Measurements from ENCODE around the gene PTPRF.

DNA sequence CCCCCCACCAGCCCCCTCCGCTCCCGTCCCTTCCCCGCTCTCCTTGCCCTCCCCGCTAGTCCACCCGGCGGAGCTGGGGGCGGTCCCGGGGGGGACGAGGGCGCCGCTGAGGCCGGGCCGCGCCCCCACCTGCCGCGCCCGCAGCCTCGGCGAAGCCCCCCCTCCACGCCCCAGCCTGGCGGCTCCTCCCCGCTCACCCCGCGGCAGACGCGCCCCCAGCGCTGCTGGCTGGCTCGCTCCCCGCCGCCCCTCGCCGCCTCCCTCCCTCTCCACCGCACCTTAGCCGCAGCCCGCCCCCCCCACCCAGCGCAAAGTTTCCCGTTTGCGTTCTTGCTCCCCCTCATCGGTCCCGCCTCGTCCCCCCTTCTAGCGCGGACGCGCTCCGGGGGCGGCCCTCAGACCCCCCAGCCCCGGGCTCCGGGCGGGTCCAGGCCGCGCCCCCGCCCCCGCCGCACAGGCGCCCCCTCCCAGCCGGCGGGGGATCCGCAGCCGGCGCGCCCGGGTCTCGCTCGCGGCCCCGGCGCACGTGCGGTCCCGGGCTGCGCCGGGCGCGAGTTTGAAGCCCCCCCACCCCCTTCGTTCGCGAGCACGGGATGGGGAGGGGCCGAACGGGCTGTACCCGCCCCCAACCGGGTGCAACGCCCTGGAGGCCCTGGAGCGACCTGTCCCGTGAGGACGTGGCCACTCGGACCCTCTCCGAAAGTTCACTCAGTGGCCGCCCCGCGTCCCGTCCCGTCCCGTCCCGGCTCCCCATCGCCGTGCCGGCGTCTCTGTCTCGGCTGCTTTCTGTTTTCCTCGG lies 623 bp downstream of the PTPRF start:
- no peak for TF ChIP-seq CTCF (IDR thresholded peaks at IDR 0.05; ENCODE audit: poor library complexity)
- no peak for TF ChIP-seq EZH2 (IDR thresholded peaks at IDR 0.05; ENCODE audit: borderline replicate concordance)

All from hepatocyte (in vitro differentiated cells).